Common myeloid progenitor, CD34-positive (primary cell): ENCODE measurements around the gene ACAD11.

Experiments used
- CTCF ChIA-PET: fragments of 350-600 bp; sonication (Branson Sonifier 250); formaldehyde crosslinking; loops from one replicate; lab custom pipeline; 2021; ENCODE audit warnings: antibody characterized with exemption; lab: Charles Lee
- POLR2A ChIA-PET: fragments of 350-600 bp; sonication (Branson Sonifier 250); formaldehyde crosslinking; loops from one replicate; lab custom pipeline; 2021; ENCODE audit warnings: antibody characterized with exemption; lab: Charles Lee
- DNase-seq, 3 donors: peaks; one replicate each; pipeline versions ENCODE4 v3.0.0 to v3.0.0-alpha.2; 2013
- H3K27ac ChIP-seq, 2 experiments: 1 replicate in 1 of 2; 2 replicates in 1 of 2; pipeline ENCODE4 v1.7.0; 2013; ENCODE audit warnings: inconsistent platforms in 2 of 2, low read length in 2 of 2, mild to moderate bottlenecking in 2 of 2, low read depth in 1 of 2, moderate library complexity in 1 of 2; ENCODE audit not compliant: severe bottlenecking in 2 of 2, insufficient read depth in 1 of 2, poor library complexity in 1 of 2
- H3K27me3 ChIP-seq, 5 experiments: replicated peaks in 2 of 5; 1 replicate in 3 of 5; 2 replicates in 2 of 5; pipeline versions ENCODE4 v1.6.1 to v1.7.0; 2013; ENCODE audit warnings: low read length in 4 of 5, mild to moderate bottlenecking in 2 of 5, moderate library complexity in 2 of 5, inconsistent platforms in 1 of 5; ENCODE audit not compliant: insufficient read depth in 5 of 5, control insufficient read depth in 4 of 5
- H3K36me3 ChIP-seq, 4 experiments: 1 replicate in 2 of 4; 2 replicates in 2 of 4; pipeline versions ENCODE4 v1.6.1 to v1.7.0; 2013; ENCODE audit warnings: low read length in 3 of 4, control low read depth in 1 of 4, mild to moderate bottlenecking in 1 of 4; ENCODE audit not compliant: control insufficient read depth in 4 of 4, insufficient read depth in 4 of 4
- H3K4me1 ChIP-seq, 4 experiments: 1 replicate in 3 of 4; 2 replicates in 1 of 4; pipeline versions ENCODE4 v1.6.1 to v1.7.1; 2013; ENCODE audit warnings: low read length in 3 of 4, mild to moderate bottlenecking in 3 of 4, control low read depth in 1 of 4, inconsistent platforms in 1 of 4, moderate library complexity in 1 of 4; ENCODE audit not compliant: control insufficient read depth in 4 of 4, insufficient read depth in 4 of 4; ENCODE audit errors: control extremely low read depth in 1 of 4
- H3K4me3 ChIP-seq, 7 experiments: 1 replicate in 4 of 7; 2 replicates in 3 of 7; pipeline versions ENCODE4 v1.5.1 to v1.7.0; 2013; ENCODE audit warnings: mild to moderate bottlenecking in 7 of 7, low read length in 6 of 7, moderate library complexity in 6 of 7, inconsistent platforms in 2 of 7, low read depth in 2 of 7, control low read depth in 1 of 7; ENCODE audit not compliant: insufficient read depth in 4 of 7, control insufficient read depth in 1 of 7; ENCODE audit errors: extremely low read depth in 1 of 7
- H3K9me3 ChIP-seq, 5 experiments: 1 replicate in 4 of 5; 2 replicates in 1 of 5; pipeline versions ENCODE4 v1.6.1 to v1.7.1; 2013; ENCODE audit warnings: low read length in 4 of 5, mild to moderate bottlenecking in 2 of 5, inconsistent platforms in 1 of 5, low read depth in 1 of 5, moderate library complexity in 1 of 5; ENCODE audit not compliant: control insufficient read depth in 4 of 5, insufficient read depth in 2 of 5; ENCODE audit errors: control extremely low read depth in 1 of 5
- WGBS: methylation state at CpG from one replicate; pipeline ENCODE4 v1.1.5; 2013; ENCODE audit not compliant: insufficient coverage; 5-methylcytosine and 5-hydroxymethylcytosine counted together

Gene ACAD11

DNA sequence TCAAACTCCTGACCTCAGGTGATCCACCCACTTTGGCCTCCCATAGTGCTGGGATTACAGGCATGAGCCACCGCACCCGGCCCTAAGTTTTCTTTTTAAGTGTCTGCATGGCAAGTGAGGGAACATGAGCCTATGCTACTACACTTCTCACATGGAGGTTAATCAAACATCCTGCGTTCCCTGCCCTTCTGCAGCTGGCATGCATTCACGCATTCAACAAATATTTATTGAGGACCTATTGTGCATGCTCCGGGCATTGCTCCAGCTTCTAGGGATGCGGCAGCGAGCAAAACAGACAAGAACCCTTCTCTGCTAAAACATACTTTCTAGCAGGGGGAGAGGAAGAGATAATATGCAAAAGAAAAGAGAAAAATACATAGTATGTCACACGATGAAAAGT lies 105.2 kb downstream of the ACAD11 start:
- Histone ChIP-seq H3K27ac (no peak overlapping the region), H3K36me3 (peaks cover 0 to 7% (median 3%) of the 10 kb centered on the region in 4 experiments), H3K27me3 (no peaks in the 10 kb centered on the region), H3K4me3 (no peak overlapping the region), H3K9me3 (no peaks in the 10 kb centered on the region), H3K4me1 (peaks cover 16 to 21% (median 19%) of the 10 kb centered on the region in 4 experiments)
- ChIA-PET POLR2A (no interaction called here), CTCF (no interaction called here)
- WGBS: 99% methylated on average over 5 of the region's 8 CpGs
- DNase-seq: no peak

DNA sequence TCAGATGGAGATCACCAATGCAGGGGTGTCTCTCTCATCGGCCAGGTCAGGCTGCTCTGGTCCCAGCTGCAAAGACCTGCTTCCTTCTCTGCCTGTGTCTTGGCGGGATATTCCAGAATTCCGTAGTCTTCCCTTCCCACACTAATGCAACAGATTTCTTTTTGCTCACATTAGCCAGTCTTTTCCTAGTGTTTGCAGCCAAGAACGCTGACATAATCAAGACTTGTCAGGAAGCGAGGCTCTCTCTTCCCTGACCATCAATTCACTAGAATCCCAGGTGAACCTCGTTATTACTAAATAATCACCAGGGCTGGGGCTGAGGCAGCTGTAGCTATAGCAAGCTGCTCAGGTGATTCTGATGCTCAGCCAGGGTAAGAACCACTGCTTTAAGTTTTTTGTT lies 105.8 kb downstream of the ACAD11 start:
- ChIA-PET POLR2A (no interaction called here), CTCF (no interaction called here)
- H3K4me3 ChIP-seq: no peak overlapping the region
- no peaks in the 10 kb centered on the region for H3K27me3 ChIP-seq
- peaks cover 16 to 23% (median 22%) of the 10 kb centered on the region in 4 experiments for H3K4me1 ChIP-seq
- no peak for DNase-seq
- 100% methylated on average over 5 of the region's 6 CpGs for WGBS
- H3K36me3 ChIP-seq: peaks cover 0 to 7% (median 2%) of the 10 kb centered on the region in 4 experiments
- no peaks in the 10 kb centered on the region for H3K9me3 ChIP-seq
- H3K27ac ChIP-seq: no peak overlapping the region

DNA sequence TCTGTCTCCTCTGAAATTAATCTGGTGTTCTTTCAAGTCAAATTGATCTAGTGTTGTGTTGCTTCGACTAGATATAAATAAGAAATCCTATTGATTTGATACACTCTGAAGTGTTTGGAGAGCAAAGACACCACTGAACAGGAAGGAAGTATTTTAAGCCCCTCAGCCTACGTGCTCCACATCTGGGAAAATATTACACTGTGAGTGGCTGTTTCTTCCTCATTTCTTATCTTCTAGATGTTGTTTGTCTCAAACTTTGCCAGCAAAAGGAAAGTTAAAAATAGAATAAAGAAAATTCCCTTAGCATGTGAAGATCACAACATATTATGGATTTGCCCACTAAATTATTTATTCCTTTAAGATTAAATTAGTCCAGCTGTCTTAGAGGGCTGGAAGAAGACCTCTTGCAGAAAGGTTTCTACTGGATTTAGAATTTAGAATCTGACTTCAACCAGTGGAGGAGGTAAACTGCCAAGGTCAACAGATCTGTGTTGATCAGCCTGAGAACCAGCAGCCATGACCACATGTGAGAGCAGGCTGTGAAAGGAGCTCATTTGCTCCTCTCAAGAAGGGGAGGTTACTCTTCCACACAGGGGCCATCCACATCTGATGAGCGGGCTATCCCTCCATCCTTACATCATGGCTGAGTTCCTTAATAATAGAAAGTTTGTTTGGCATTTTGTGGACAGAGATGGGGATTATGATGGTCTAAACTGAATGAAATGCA lies 108.9 kb downstream of the ACAD11 start:
- H3K4me3 ChIP-seq: peak overlapping the region in 2 of 7 experiments; percentile 41 to 45
- CTCF ChIA-PET: interaction anchor here (1.1 to 7.9 kb wide), 5 partner anchors 9 to 90 kb away, joined by 3 to 39 read pairs (median 3); no protein-coding TSS in a partner anchor
- DNase-seq: peak; percentile 17 to 52 (median 41)
- WGBS: no CpG with 5 or more reads among the region's 3 CpGs
- no peaks in the 10 kb centered on the region for H3K36me3 ChIP-seq
- POLR2A ChIA-PET: no interaction called here
- H3K4me1 ChIP-seq: peaks cover 16 to 24% (median 22%) of the 10 kb centered on the region in 4 experiments
- peak overlapping the region in 1 of 2 experiments; percentile 67 for H3K27ac ChIP-seq
- no peaks in the 10 kb centered on the region for H3K27me3 ChIP-seq
- H3K9me3 ChIP-seq: peaks cover 0 to 4% (median 0%) of the 10 kb centered on the region in 5 experiments

DNA sequence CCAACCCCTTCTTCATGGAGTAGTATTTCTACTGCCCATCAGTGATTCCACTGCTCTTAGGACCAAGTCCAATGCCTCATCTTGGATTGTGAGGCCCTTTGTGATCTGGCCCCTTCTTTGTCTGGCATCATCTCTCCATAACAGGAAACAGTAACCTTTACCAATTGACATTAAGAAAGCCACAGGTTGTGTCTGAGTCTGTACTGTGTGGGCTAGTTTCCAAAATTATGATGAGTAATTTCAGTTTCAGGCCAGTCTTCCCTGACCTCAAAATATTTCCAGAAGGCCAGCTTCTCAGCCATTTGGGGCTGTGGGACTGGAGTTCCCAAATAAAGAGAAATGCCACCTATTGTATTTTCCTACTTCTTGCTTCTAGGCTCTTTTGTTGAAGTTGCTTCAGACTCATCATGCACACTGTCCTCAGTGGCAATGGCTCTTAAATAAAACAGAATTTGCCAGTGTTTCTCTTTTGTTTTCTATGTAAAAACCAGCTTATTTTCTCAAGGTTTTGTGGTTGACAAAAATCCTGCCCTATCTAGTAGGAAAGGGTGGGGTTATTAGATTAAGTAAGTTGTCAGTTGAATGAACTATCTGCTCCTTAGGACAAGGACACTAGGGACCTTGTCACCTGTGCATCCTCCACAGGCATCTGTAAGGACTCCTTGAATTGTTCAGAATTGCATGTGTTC lies 109.6 kb downstream of the ACAD11 start:
- Histone ChIP-seq H3K27ac (peak overlapping the region in 1 of 2 experiments; percentile 67), H3K27me3 (no peaks in the 10 kb centered on the region), H3K4me3 (peak overlapping the region in 2 of 7 experiments; percentile 45 to 51), H3K4me1 (peaks cover 16 to 29% (median 22%) of the 10 kb centered on the region in 4 experiments), H3K36me3 (no peaks in the 10 kb centered on the region), H3K9me3 (peaks cover 0 to 4% (median 0%) of the 10 kb centered on the region in 5 experiments)
- peak in 2 of 3 donors; percentile 20 to 35 for DNase-seq
- POLR2A ChIA-PET: no interaction called here
- CTCF ChIA-PET: interaction anchor here (1.2 to 7.9 kb wide), 4 partner anchors 9 to 86 kb away, joined by 3 to 39 read pairs (median 4); no protein-coding TSS in a partner anchor

DNA sequence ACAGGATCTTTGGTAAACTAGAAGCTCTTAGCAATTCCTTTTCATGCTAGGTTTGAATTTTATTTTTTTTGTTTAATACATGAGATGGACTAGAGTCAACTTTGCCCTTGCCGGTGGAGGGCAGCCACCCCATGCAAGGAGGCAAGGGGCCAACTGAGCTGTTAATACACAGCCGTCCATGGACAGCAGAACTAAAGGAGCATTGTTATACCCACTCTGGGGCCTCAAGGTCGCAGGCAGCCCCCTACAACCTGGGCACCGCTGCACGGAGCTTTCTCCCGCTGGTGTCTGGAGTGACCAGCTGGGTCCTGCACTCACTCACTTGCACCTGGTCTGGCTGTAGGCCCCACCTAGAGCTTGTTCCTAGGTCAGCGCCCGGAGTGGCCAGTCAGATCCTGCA lies 110.4 kb downstream of the ACAD11 start:
- Histone ChIP-seq H3K36me3 (no peaks in the 10 kb centered on the region), H3K4me1 (peaks cover 16 to 29% (median 22%) of the 10 kb centered on the region in 4 experiments), H3K9me3 (peaks cover 0 to 4% (median 0%) of the 10 kb centered on the region in 5 experiments), H3K4me3 (no peak overlapping the region), H3K27me3 (no peaks in the 10 kb centered on the region), H3K27ac (no peak overlapping the region)
- WGBS: 99% methylated on average over 8 of the region's 8 CpGs
- no peak for DNase-seq
- POLR2A ChIA-PET: no interaction called here
- CTCF ChIA-PET: interaction anchor here (1.0 to 7.9 kb wide), 5 partner anchors 13 to 110 kb away, joined by 3 to 39 read pairs (median 3); no protein-coding TSS in a partner anchor

DNA sequence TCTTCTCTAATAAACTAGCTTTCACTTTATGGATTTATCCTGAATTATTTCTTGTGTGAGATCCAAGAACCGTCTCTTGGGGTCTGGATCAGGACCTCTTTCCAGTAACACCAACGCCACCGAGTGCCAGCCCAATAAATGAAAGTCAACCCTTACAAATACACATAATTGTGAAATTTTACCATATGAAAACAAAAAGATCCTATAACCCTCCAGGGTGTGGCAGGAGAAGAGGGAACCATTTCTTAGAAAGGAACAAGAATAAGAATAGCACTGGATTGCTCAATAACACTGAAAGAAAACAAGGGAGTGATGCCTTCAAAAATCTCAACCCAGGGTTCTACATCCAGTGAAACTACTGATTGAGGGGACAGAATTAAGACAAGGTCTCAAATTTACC lies 114.1 kb downstream of the ACAD11 start:
- no peak for DNase-seq
- H3K9me3 ChIP-seq: peaks cover 0 to 4% (median 0%) of the 10 kb centered on the region in 5 experiments
- no peak overlapping the region for H3K27ac ChIP-seq
- peaks cover 10 to 37% (median 20%) of the 10 kb centered on the region in 4 experiments for H3K4me1 ChIP-seq
- ChIA-PET POLR2A (interaction anchor here (0.6 kb wide), 1 partner anchor 24 kb away, joined by 5 read pairs; no protein-coding TSS in a partner anchor), CTCF (interaction anchor here (2.0 to 7.9 kb wide), 2 partner anchors 9 to 97 kb away, joined by 14 to 39 read pairs; no protein-coding TSS in a partner anchor)
- peaks cover 0 to 13% (median 6%) of the 10 kb centered on the region in 4 experiments for H3K36me3 ChIP-seq
- no peak overlapping the region for H3K4me3 ChIP-seq
- 100% methylated on average over 1 of the region's 3 CpGs for WGBS
- no peaks in the 10 kb centered on the region for H3K27me3 ChIP-seq
